H9 (cell line): ENCODE measurements around the gene MED9. TPM values are rescaled to one million over a fixed set of nuclear protein-coding genes. Genes with fewer than 3 reads are reported as not detected.
"Not testable (repeated sequence)": the region's sequence is repeated elsewhere in the genome, so short reads cannot be mapped to it uniquely, and the experiment has no call there.

Source experiments
- DNase-seq: peaks from one replicate; pipeline ENCODE4 v3.0.0-alpha.2; 2017
- H2AFZ ChIP-seq: one replicate; pipeline ENCODE4 v1.6.1; 2013; ENCODE audit warnings: mild to moderate bottlenecking, low read length, control low read depth, moderate library complexity
- H2AK5ac ChIP-seq: 2 replicates; pipeline ENCODE4 v1.6.1; 2013; ENCODE audit warnings: low read length, control low read depth, mixed read lengths; ENCODE audit not compliant: insufficient read length
- H2BK120ac ChIP-seq: one replicate; pipeline ENCODE4 v1.6.1; 2013; ENCODE audit warnings: low read depth, mild to moderate bottlenecking, low read length, control low read depth, inconsistent platforms; ENCODE audit not compliant: poor library complexity, severe bottlenecking
- H2BK12ac ChIP-seq: 2 replicates; pipeline ENCODE4 v1.6.1; 2013; ENCODE audit warnings: low read length, control low read depth, mixed read lengths, low read depth; ENCODE audit not compliant: insufficient read length
- H2BK15ac ChIP-seq: 2 replicates; pipeline ENCODE4 v1.6.1; 2013; ENCODE audit warnings: low read depth, low read length, control low read depth
- H2BK20ac ChIP-seq: one replicate; pipeline ENCODE4 v1.6.1; 2013; ENCODE audit warnings: low read depth, mild to moderate bottlenecking, low read length, control low read depth, inconsistent platforms; ENCODE audit not compliant: poor library complexity, severe bottlenecking
- H2BK5ac ChIP-seq: 2 replicates; pipeline ENCODE4 v1.6.1; 2013; ENCODE audit warnings: low read length, control low read depth, mixed read lengths; ENCODE audit not compliant: insufficient read length
- H3K14ac ChIP-seq: 2 replicates; pipeline ENCODE4 v1.6.1; 2013; ENCODE audit warnings: low read length, control low read depth; ENCODE audit not compliant: insufficient read depth
- H3K18ac ChIP-seq: 2 replicates; pipeline ENCODE4 v1.6.1; 2013; ENCODE audit warnings: low read depth, mild to moderate bottlenecking, mixed read lengths, low read length, control low read depth; ENCODE audit not compliant: insufficient read length
- H3K23ac ChIP-seq: 2 replicates; pipeline ENCODE4 v1.6.1; 2013; ENCODE audit warnings: low read length, control low read depth, mixed read lengths, low read depth; ENCODE audit not compliant: insufficient read length
- H3K23me2 ChIP-seq: 2 replicates; pipeline ENCODE4 v1.6.1; 2013; ENCODE audit warnings: low read depth, mild to moderate bottlenecking, mixed read lengths, low read length, control low read depth; ENCODE audit not compliant: insufficient read length, poor library complexity, severe bottlenecking
- H3K27ac ChIP-seq: 2 replicates; pipeline ENCODE4 v1.5.1; 2013; ENCODE audit warnings: low read length, control low read depth, mixed read lengths, low read depth; ENCODE audit not compliant: insufficient read length
- H3K27me3 ChIP-seq: 2 replicates; pipeline ENCODE4 v1.6.1; 2013; ENCODE audit warnings: low read length, control low read depth, inconsistent platforms; ENCODE audit not compliant: insufficient read depth
- H3K4ac ChIP-seq: 2 replicates; pipeline ENCODE4 v1.6.1; 2013; ENCODE audit warnings: low read depth, mild to moderate bottlenecking, control low read depth, inconsistent platforms, low read length, moderate library complexity
- H3K4me1 ChIP-seq: 2 replicates; pipeline ENCODE4 v1.6.1; 2013; ENCODE audit warnings: low read length, control low read depth, inconsistent platforms; ENCODE audit not compliant: insufficient read depth
- H3K4me2 ChIP-seq: 2 replicates; pipeline ENCODE4 v1.6.1; 2013; ENCODE audit warnings: low read length, control low read depth, mixed read lengths; ENCODE audit not compliant: insufficient read length, insufficient read depth
- H3K56ac ChIP-seq: 2 replicates; pipeline ENCODE4 v1.6.1; 2013; ENCODE audit warnings: low read depth, mild to moderate bottlenecking, mixed read lengths, low read length, control low read depth; ENCODE audit not compliant: insufficient read length
- H3K79me1 ChIP-seq: 2 replicates; pipeline ENCODE4 v1.6.1; 2013; ENCODE audit warnings: low read depth, mild to moderate bottlenecking, moderate library complexity, low read length, control low read depth, inconsistent platforms; ENCODE audit not compliant: insufficient read depth, poor library complexity, severe bottlenecking
- H3K79me2 ChIP-seq: 2 replicates; pipeline ENCODE4 v1.6.1; 2013; ENCODE audit warnings: low read length, control low read depth, inconsistent platforms; ENCODE audit not compliant: insufficient read depth
- H3K9ac ChIP-seq: 2 replicates; pipeline ENCODE4 v1.6.1; 2013; ENCODE audit warnings: low read length, control low read depth, mixed read lengths; ENCODE audit not compliant: insufficient read length; ENCODE audit errors: extremely low read depth
- H3K9me3 ChIP-seq: one replicate; pipeline ENCODE4 v1.6.1; 2013; ENCODE audit warnings: low read depth, low read length, inconsistent platforms; ENCODE audit not compliant: control insufficient read depth
- H3T11ph ChIP-seq: one replicate; pipeline ENCODE4 v1.6.1; 2013; ENCODE audit warnings: mild to moderate bottlenecking, low read length, control low read depth, inconsistent platforms
- H4K20me1 ChIP-seq: one replicate; pipeline ENCODE4 v1.6.1; 2013; ENCODE audit not compliant: control insufficient read depth, insufficient read length, insufficient read depth
- H4K5ac ChIP-seq: 2 replicates; pipeline ENCODE4 v1.6.1; 2013; ENCODE audit warnings: low read depth, mild to moderate bottlenecking, mixed read lengths, low read length, control low read depth; ENCODE audit not compliant: insufficient read length
- H4K8ac ChIP-seq: replicated peaks from 2 replicates; pipeline ENCODE4 v1.6.1; 2013; ENCODE audit warnings: low read length, control low read depth, mixed read lengths, low read depth; ENCODE audit not compliant: insufficient read length
- H4K91ac ChIP-seq: 2 replicates; pipeline ENCODE4 v1.6.1; 2013; ENCODE audit warnings: low read depth, mild to moderate bottlenecking, moderate library complexity, mixed read lengths, low read length, control low read depth; ENCODE audit not compliant: insufficient read length
- H3K27ac Mint-ChIP-seq, 3 experiments: 2 replicates in 2 of 3; 3 replicates in 1 of 3; pipeline ENCODE4 v1.8.0; 2020 to 2021; ENCODE audit warnings: mixed read lengths in 3 of 3, mild to moderate bottlenecking in 1 of 3, moderate library complexity in 1 of 3
- H3K27me3 Mint-ChIP-seq: 2 replicates; pipeline ENCODE4 v1.8.0; 2021; ENCODE audit warnings: low read depth, mild to moderate bottlenecking, moderate library complexity, mixed read lengths
- H3K36me3 Mint-ChIP-seq, 3 experiments: 2 replicates in 2 of 3; 3 replicates in 1 of 3; pipeline ENCODE4 v1.8.0; 2020 to 2021; ENCODE audit warnings: low read depth in 3 of 3, mixed read lengths in 3 of 3; ENCODE audit not compliant: insufficient read depth in 1 of 3
- H3K4me1 Mint-ChIP-seq, 2 experiments: 2 replicates each; pipeline ENCODE4 v1.8.0; 2020; ENCODE audit warnings: mixed read lengths in 2 of 2
- H3K4me3 Mint-ChIP-seq, 2 experiments: 2 replicates in 1 of 2; 3 replicates in 1 of 2; pipeline ENCODE4 v1.8.0; 2020 to 2021; ENCODE audit warnings: mild to moderate bottlenecking in 2 of 2, mixed read lengths in 2 of 2, moderate library complexity in 1 of 2
- H3K9me3 Mint-ChIP-seq, 2 experiments: 2 replicates in 1 of 2; 3 replicates in 1 of 2; pipeline ENCODE4 v1.8.0; 2020; ENCODE audit warnings: mild to moderate bottlenecking in 2 of 2, mixed read lengths in 2 of 2, moderate library complexity in 1 of 2
- WGBS: extraction: QIAGEN DNeasy Blood & Tissue Kit; methylation state at CpG from one replicate; pipeline ENCODE4 v1.1.7; 2013; ENCODE audit warnings: missing lambda C conversion rate, low lambda C conversion rate, mixed read lengths; ENCODE audit not compliant: insufficient read length; ENCODE audit errors: extremely low coverage; 5-methylcytosine and 5-hydroxymethylcytosine counted together
- total RNA-seq: library from RNA; stranded (reverse); gene quantifications from 2 replicates; pipeline ENCODE4 v1.2.1, GENCODE V29; 2021
- TF ChIP-seq, protein P1 (sequence below): fragments of 200-600 bp; sonication (generic); conservative IDR thresholded peaks from 3 replicates; pipeline ENCODE4 v1.8.0; 2021; ENCODE audit warnings: antibody characterized with exemption, mild to moderate bottlenecking

Gene MED9
- total RNA-seq, 1 experiment from 2014 or later: 20.0 TPM

DNA sequence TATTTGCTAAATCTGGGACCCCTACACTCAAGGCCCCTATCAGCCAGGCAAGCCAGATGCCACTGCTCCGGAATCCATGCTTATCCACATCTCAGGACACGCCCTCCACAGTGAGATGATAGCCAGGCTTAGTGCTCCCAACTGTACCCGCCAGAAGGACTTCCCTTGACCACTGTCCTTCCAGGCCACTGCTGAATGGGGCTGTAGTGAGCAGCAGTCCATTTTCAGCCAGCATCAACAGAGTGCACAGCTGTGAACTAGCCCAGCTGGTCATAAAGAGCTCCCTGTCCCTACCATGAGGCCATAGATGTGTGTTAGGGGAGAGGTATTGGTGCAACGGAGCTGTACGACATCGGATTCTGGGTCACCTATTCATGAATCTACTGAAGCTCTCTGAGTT, 13.0 kb upstream of the MED9 start:
- no peak overlapping the region for H2BK15ac ChIP-seq
- H2AFZ ChIP-seq: no peak overlapping the region
- H3K79me1 ChIP-seq: no peaks in the 10 kb centered on the region
- no peak overlapping the region for H3K18ac ChIP-seq
- H2BK12ac ChIP-seq: no peak overlapping the region
- H4K5ac ChIP-seq: no peak overlapping the region
- H4K20me1 ChIP-seq: no peaks in the 10 kb centered on the region
- H2BK120ac ChIP-seq: no peak overlapping the region
- H3K4ac ChIP-seq: no peak overlapping the region
- H3K4me2 ChIP-seq: no peak overlapping the region
- no peaks in the 10 kb centered on the region for H3K4me1 ChIP-seq
- no peaks in the 10 kb centered on the region for H3K27me3 ChIP-seq
- no peak overlapping the region for H2BK20ac ChIP-seq
- no peak overlapping the region for H3K14ac ChIP-seq
- Mint-ChIP-seq H3K36me3 (peaks cover 4 to 5% (median 4%) of the 10 kb centered on the region in 3 experiments; a peak in 3 of 7 replicates), H3K4me3 (no peak overlapping the region), H3K4me1 (no peaks in the 10 kb centered on the region), H3K9me3 (peaks cover 6 to 7% of the 10 kb centered on the region in 2 experiments; a peak in 4 of 5 replicates), H3K27ac (no peak overlapping the region; a peak in 1 of 7 replicates), H3K27me3 (peaks cover 32% of the 10 kb centered on the region)
- no CpG with 5 or more reads among the region's 6 CpGs for WGBS
- H3K9me3 ChIP-seq: no peaks in the 10 kb centered on the region
- H3K9ac ChIP-seq: no peak overlapping the region
- no peaks in the 10 kb centered on the region for H3K79me2 ChIP-seq
- H4K8ac ChIP-seq: no peak overlapping the region
- H3K23ac ChIP-seq: no peak overlapping the region
- no peak overlapping the region for H2AK5ac ChIP-seq
- no peaks in the 10 kb centered on the region for H3K23me2 ChIP-seq
- no peak overlapping the region for H3K27ac ChIP-seq
- no peak overlapping the region for H3K56ac ChIP-seq
- H2BK5ac ChIP-seq: no peak overlapping the region
- TF ChIP-seq, protein P1, sequence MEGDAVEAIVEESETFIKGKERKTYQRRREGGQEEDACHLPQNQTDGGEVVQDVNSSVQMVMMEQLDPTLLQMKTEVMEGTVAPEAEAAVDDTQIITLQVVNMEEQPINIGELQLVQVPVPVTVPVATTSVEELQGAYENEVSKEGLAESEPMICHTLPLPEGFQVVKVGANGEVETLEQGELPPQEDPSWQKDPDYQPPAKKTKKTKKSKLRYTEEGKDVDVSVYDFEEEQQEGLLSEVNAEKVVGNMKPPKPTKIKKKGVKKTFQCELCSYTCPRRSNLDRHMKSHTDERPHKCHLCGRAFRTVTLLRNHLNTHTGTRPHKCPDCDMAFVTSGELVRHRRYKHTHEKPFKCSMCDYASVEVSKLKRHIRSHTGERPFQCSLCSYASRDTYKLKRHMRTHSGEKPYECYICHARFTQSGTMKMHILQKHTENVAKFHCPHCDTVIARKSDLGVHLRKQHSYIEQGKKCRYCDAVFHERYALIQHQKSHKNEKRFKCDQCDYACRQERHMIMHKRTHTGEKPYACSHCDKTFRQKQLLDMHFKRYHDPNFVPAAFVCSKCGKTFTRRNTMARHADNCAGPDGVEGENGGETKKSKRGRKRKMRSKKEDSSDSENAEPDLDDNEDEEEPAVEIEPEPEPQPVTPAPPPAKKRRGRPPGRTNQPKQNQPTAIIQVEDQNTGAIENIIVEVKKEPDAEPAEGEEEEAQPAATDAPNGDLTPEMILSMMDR: no peak
- no peak overlapping the region for H4K91ac ChIP-seq
- no peak for DNase-seq
- H3T11ph ChIP-seq: no peak overlapping the region

DNA sequence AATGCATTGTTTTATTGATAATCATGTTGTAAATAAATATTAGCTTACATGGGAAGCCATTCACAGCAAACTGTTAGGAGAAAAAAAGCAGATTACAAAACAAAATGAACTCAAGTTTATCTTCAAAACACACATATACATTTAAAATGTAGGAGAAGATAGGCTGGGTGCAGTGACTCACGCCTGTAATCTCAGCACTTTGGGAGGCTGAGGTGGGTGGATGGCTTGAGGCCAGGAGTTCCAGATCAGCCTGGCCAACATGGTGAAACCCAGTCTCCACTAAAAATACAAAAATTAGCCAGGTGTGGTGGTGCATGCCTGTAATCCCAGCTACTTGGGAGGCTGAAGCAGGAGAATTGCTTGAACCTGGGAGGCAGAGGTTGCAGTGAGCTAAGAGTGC, 10.9 kb upstream of the MED9 start:
- H3K27ac ChIP-seq, H3K23ac ChIP-seq, H2BK5ac ChIP-seq, H2AFZ ChIP-seq, H3K4ac ChIP-seq, H3K4me1 Mint-ChIP-seq, DNase-seq, H3K14ac ChIP-seq, H3K27me3 ChIP-seq, H3K4me2 ChIP-seq, H3K9me3 ChIP-seq, H2BK120ac ChIP-seq, H3K27ac Mint-ChIP-seq, H3K4me3 Mint-ChIP-seq, H3K79me1 ChIP-seq, H3K18ac ChIP-seq, H2BK20ac ChIP-seq, H4K20me1 ChIP-seq, H3T11ph ChIP-seq, H3K4me1 ChIP-seq, H2BK12ac ChIP-seq, H4K8ac ChIP-seq, H3K36me3 Mint-ChIP-seq, H3K56ac ChIP-seq, H3K79me2 ChIP-seq, H4K5ac ChIP-seq, H2AK5ac ChIP-seq, H3K9me3 Mint-ChIP-seq, H3K23me2 ChIP-seq, H3K9ac ChIP-seq, H2BK15ac ChIP-seq, H4K91ac ChIP-seq: not testable (repeated sequence)
- H3K27me3 Mint-ChIP-seq: peaks cover 35% of the 10 kb centered on the region
- no CpG with 5 or more reads among the region's 1 CpG for WGBS
